ENCODE results near the gene KLHL17. TPM values are rescaled to one million over a fixed set of nuclear protein-coding genes. Genes with fewer than 3 reads are reported as not detected.
A peak's percentile ranks its signal among the peaks of the same experiment; 100 is the strongest.

The KLHL17 gene
- total RNA-seq, 1 donor, result 5.0 TPM

DNA sequence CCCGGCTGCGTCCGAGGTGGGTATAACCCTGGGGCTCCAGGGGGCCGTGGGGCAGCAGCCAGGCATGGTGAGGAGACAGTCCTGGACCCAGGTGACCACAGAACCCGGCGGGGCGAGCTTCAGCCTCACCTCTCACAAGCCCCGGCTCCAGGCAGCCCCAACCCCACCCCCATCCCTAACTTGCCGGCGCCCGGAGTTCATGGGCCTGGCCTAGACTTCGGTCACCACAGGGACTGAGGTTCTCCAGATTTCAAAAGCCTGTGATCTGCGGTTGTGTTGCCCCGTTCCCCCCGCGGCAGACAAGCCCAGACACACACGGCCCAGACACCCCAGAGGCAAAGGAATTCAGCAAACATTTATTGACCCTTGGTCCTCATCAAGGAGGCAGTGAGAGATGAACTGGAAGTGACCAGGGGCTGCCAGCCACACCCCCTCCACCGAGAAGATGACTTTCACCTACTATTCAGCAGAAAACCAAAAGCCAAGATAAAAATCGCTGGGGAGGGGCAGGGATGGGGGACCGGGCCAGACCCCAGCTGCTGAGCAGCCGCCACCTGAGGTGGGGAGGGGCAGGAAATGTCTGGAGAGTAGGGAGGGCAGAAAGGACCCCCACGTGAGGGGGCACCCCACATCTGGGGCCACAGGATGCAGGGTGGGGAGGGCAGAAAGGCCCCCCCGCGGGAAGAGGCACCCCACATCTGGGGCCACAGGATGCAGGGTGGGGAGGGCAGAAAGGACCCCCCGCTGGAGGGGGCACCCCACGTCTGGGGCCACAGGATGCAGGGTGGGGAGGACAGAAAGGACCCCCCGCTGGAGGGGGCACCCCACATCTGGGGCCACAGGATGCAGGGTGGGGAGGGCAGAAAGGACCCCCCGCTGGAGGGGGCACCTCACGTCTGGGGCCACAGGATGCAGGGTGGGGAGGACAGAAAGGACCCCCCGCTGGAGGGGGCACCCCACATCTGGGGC, 35.6 kb downstream of the KLHL17 start:
- H3K4me3 ChIP-seq (ENCODE audit: low read depth, low read length), result no peak overlapping the region
- TF ChIP-seq, protein P1, sequence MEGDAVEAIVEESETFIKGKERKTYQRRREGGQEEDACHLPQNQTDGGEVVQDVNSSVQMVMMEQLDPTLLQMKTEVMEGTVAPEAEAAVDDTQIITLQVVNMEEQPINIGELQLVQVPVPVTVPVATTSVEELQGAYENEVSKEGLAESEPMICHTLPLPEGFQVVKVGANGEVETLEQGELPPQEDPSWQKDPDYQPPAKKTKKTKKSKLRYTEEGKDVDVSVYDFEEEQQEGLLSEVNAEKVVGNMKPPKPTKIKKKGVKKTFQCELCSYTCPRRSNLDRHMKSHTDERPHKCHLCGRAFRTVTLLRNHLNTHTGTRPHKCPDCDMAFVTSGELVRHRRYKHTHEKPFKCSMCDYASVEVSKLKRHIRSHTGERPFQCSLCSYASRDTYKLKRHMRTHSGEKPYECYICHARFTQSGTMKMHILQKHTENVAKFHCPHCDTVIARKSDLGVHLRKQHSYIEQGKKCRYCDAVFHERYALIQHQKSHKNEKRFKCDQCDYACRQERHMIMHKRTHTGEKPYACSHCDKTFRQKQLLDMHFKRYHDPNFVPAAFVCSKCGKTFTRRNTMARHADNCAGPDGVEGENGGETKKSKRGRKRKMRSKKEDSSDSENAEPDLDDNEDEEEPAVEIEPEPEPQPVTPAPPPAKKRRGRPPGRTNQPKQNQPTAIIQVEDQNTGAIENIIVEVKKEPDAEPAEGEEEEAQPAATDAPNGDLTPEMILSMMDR (IDR thresholded peaks at IDR 0.05; ENCODE audit: insufficient read depth, low read length), result no peak
- DNase-seq (ENCODE audit: low read depth), result no peak

DNA sequence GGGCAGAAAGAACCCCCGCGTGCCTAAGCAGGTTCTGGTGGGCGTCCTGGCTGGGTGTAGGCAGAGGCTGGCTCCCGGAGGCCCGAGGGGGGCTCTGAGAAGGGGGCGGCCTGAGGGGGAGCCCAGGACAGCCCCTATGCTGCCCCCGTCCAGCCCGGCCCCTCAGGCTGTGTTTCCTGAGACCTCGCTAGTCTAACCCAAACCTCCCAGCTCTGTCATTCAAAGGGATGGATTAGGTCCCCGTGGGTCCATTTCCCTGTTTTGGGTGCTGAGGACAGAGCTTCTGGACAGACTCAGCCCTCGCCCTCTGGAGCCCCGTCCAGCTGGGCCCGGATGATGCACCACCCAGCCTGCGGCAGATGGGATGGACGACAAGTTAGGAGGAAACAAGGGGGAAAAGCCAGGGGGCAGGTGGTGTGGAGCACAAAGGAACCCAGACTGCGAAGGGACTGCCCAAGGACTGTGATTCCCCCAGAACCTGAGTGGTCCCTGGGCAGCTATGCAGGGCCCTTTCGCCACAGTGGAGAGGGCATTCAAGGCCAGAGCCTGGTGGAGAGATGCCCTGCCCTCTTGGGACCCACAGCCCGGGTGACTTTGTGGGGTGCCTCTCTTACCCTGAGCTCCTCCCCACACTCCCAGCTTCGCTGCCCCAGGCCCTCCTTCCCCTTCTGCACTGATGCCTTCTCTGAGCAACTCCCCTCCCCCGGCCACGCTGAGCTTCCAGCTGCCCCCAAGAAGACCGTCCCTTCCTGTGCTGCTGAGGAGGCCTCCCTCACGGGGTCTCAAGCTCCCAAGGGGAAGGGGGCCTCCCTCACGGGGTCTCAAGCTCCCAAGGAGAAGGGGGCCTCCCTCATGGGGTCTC, 36.7 kb downstream of the KLHL17 start:
- TF ChIP-seq, protein P1 (IDR thresholded peaks at IDR 0.05; ENCODE audit: insufficient read depth, low read length), result no peak
- DNase-seq (ENCODE audit: low read depth), result no peak
- H3K4me3 ChIP-seq (ENCODE audit: low read depth, low read length), result no peak overlapping the region

DNA sequence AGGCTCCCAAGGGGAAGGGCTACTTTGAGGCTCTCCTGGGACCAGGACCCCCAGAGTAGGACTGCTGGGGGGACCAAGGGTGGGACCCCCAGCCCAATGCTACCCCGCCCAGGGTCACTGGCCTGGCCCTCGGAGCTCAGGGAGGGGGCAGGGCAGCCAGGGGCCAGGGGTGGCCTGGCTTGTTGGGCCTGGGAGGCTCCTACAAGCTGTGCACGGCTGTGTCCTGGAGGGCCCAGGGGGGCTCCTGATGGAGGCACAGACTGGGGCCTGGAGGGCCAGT, 37.3 kb downstream of the KLHL17 start:
- TF ChIP-seq, protein P1 (IDR thresholded peaks at IDR 0.05; ENCODE audit: insufficient read depth, low read length), result no peak
- DNase-seq (ENCODE audit: low read depth), result no peak
- H3K4me3 ChIP-seq (ENCODE audit: low read depth, low read length), result no peak overlapping the region

DNA sequence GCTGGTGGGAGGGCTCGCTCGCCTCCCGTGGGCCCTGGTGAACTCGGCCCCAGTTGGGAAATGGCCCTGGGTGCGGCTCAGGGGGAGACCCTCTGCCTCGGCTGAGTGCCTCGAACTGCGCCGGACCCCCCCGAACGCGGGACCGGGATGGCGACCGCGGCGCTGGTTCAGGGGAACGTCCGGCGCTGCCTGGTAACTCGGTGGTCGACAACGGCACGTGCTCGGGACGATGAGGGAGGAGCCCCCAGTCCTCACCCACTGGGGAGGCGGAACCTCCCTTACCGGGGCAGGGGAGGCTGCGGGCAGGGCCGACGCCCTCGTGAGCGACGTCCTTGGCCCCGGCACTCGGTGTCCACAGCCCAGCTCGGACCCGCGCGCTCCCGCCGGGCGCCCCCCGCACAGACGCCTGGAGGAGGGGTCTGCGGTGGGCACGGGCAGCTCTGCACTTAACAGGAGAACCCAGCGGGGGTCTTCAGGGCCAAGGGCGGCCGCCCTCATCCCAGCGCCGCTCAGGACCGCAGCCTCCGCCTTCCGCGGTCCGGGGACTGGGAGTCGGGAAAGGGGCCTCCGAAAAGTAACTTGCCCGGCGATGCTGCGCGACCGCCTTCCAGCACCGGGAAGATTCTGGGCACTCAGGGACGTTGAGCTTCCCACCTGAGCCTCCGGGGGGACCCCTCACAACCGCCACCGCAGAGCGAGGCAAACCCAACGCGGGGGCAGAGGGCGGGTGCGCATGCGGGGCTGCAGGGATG, 37.8 kb downstream of the KLHL17 start:
- DNase-seq (ENCODE audit: low read depth), result no peak
- TF ChIP-seq, protein P1 (IDR thresholded peaks at IDR 0.05; ENCODE audit: insufficient read depth, low read length), result no peak
- no peak overlapping the region for H3K4me3 ChIP-seq (ENCODE audit: low read depth, low read length)

DNA sequence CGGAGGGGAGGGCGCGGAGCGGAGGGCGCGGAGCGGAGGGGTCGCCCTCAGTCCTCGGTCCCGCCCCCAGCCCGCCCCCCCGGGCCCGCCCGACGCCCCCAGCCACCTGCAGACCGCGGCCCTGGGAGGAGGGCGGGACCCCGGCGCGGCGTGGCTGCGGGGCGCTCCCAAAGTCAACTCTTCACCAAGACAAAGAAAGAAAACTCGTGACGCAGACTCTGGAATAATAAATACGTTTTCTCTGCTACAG, 38.3 kb downstream of the KLHL17 start:
- TF ChIP-seq, protein P1 (IDR thresholded peaks at IDR 0.05; ENCODE audit: insufficient read depth, low read length), result no peak
- no peak overlapping the region for H3K4me3 ChIP-seq (ENCODE audit: low read depth, low read length)
- DNase-seq (ENCODE audit: low read depth), result peak; percentile 27

DNA sequence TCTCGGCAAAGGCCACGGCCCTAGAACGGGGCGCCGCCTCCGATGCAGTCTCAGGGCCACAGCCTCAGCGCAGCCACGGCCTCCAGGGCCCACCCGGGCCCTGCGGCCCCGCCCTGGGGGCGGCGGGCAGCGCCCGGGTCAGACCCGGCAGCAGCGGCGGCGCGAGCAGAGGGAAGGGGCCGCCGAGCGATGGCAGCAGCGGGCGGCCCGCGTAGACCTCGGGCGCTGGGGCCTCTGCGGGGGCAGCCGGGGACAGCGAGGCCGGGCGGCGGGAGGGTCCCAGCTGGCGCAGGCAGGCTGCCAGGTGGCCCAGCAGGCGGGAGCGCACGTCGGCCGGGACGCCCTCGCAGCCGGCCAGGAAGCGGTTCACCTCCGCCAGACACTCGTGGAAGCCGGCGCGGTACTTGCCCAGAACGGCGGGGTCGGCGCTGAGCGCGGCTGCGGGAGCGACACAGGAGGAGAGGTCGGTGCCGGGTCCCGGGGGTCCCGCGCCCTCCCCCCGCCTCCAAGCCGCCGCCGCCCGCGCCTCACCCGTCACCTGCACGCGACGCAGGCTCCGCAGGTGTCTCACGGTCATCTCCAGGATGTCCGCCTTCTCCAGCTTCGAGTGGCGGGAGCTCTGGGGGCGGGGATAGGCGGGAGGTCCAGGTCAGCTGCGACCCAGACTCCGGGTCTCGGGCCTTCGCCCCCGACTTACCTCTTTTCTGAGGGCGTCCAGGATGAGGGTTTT, 38.8 kb downstream of the KLHL17 start:
- TF ChIP-seq, protein P1 (IDR thresholded peaks at IDR 0.05; ENCODE audit: insufficient read depth, low read length), result no peak
- peak overlapping the region; percentile 37 for H3K4me3 ChIP-seq (ENCODE audit: low read depth, low read length)
- DNase-seq (ENCODE audit: low read depth), result no peak

Data from fibroblast of the aortic adventitia (primary cell).